GM21786 (cell line): ENCODE data around the gene SRGAP1.

Experiments used
- ATAC-seq: cut with Tn5 transposase; IDR thresholded peaks from one replicate; pipeline ENCODE4 v1.9.1; 2021; ENCODE audit not compliant: unreplicated experiment

SRGAP1 gene

GRCh38 chr12:64077922-64078321, 233.4 kb downstream of the SRGAP1 start:
- no peak for ATAC-seq

GRCh38 chr12:64080319-64081007, 236.0 kb downstream of the SRGAP1 start:
- ATAC-seq: no peak

- no peak for ATAC-seq
Observed at GRCh38 chr12:64081008-64081404, 236.5 kb downstream of the SRGAP1 start.

GRCh38 chr12:64082116-64082515, 237.6 kb downstream of the SRGAP1 start:
- ATAC-seq: no peak

DNA sequence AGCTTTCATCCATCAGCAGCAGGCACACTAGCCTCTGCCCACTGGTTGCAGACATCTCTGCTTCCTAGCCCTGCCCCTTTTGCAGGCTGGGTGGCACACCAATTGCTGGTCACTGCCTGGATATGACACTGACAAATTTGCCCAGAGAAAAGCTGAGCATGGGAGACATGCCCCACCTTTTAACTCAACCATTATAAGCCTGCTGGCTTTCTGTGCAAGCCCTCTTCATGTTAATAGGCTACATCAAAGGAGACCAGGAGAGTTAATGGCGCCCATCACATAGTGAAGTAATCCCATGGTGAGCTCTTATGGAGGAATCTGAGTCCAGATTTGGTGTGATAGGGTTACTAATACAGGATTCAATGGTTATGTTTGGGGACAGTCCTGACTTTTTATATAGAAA, 238.4 kb downstream of the SRGAP1 start:
- ATAC-seq: no peak

DNA sequence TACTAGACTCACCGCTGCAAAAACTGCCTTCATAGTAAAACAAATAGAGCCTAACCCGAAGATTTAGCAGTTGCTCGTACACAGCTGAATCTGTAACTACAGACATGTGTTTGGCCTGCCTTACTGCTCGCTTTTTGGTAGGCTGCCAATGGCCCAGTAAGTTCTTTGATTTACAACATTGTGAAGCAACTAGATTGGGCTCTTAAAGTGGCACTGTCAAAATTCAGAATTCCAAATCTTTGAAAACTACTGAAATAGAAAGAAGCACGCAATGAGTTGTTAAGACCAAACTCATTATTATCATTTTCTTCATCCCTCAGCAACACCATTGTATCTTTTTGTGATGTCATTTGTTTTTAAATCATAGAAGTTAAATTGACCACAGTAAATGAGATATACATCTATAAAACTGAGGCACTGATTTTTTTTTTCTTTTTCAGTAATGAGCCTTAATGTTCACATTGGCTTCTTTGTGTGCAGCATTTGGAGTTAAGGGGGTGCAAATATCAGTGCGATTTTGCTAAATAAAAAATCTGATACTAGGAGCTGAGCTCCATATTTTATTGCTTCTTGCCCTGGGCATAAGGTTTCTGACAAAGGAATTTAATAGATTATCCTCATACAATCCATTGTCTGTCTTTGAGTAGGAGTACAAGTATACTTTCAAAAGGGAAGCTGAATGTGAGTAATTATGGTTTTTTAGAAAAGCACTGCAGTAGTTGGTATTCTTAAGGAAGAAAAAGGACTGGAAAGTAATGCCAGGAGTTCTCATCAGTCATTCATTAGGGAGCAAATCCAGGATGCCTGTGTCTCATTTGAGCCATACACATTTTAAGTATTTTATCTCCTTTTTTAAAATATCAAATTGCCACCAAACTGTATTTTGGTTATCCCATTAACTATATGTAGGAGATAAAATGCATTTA, 239.0 kb downstream of the SRGAP1 start:
- no peak for ATAC-seq

DNA sequence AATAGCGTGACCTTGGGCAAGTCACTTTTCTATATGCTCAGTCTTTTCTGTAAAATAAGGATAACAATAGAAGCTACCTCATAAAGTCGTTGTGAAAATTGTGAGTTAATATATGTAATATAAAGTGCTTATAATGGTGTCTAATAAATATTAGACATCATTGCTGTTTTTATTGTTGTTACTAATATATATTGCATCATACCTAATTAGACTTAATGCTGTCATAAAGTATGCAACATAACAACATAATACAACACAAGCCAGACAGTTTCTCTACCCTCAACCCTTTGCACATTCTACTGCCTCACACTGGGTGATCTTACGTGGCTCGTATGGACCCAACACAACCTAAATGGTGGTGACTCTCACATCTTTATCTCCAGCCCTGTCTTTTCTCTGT, 240.7 kb downstream of the SRGAP1 start:
- ATAC-seq: no peak

DNA sequence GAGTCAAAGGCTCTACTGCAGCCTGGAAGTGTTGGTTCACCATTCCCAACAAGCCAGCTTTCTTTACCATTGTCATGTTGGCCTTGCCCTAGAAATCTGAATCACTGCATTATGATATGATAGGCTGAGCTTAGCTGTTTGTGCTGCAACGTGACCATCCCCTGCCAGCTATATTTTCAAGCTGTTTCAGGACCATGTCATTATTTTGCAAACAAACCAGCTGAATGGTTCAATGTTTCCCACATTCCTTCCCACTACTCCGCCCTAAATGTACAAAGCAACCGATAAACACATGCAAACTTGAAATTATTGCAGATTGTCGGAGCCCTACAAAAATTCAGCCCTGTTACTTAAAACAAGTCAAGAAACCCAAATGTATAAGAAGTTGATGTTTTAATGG, 241.5 kb downstream of the SRGAP1 start:
- no peak for ATAC-seq

- ATAC-seq: no peak
Observed at GRCh38 chr12:64086946-64087345, 242.4 kb downstream of the SRGAP1 start.

GRCh38 chr12:64087761-64088160, 243.3 kb downstream of the SRGAP1 start:
- no peak for ATAC-seq

GRCh38 chr12:64088431-64089349, 244.2 kb downstream of the SRGAP1 start:
- ATAC-seq: no peak

DNA sequence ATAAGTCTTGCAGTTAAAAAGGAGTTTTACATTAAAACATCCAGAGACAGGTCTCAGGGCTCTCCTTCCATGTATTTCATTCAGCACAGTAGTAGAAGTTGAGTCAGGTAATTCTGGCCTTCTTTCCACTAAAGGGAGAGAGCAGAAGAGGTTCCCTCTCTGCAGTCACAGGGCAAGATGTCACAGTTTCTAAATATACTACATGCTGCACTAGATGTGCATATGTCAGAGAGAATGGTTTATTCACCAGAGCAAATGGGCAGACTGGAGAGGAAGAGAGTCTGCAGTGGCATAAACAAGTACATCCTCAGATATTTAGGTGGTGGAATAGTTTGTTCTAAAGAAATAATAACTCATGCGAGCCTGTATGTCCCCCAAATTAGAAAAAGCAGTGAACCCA, 245.5 kb downstream of the SRGAP1 start:
- ATAC-seq: no peak

DNA sequence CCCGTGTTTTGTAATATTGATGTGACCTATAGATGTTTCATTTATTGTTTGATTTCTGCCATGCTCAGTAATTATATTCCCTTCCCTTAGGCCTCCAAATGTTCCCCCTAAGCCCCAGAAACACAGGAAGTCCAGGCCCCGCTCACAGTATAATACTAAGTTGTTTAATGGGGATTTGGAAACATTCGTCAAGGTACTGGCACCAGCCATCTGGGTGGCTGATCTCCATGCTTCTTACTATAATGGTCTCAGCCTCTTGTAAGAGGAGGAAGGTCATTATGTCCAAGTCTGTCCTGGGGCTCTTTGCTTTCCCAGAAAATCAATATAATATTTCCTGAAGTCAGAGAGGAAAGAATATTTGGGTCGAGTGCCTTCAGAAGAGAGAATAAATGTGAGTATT, 246.7 kb downstream of the SRGAP1 start:
- no peak for ATAC-seq

DNA sequence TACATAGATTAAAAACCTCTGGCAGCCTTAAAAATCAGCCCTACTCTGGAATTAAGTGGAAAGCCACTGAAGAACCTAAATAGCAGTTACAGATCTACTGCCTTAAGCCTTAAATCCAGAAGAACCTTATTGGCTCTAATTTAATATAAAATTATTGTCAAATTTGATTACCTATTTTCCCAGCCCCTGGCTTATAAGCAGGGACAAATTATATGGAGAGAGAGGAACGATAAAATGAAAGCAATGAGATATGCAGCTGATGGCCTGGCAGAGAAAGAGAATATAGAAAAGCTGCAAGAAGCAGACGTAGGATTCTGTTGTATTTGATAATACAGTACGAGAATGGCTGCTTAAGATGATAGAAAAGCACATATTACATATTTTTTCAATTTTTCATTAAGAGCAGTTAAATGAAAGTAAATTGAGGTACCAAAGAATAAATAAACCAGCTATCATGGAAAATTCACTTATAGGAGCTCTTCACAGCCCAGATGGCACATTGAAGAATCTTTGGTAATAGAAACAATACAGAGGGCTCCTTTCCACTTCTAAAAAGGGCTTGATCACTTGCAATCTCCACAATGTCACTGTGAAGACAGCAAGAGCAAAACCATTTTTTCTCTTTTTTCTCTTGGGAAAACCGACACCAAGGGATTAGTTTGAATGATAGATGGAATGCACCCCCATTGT, 248.2 kb downstream of the SRGAP1 start:
- ATAC-seq: no peak

DNA sequence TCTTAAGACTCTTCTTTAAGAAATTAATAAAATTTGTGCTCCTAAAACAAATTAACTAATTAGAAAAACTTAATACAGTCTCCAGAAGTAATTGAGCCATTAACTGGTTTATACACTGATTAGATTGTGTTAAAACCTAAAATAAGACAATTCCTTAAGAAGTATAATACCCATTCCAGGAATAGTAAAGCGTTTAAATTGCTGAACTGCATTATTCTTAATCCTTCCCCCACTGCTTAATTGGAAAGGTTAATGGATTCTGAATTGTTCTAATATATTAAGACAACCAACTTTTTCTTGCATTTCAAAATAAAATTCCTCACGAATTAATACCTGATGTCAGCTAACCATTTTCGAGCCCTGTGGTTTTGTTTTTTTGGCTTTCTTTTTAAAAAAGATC, 249.2 kb downstream of the SRGAP1 start:
- no peak for ATAC-seq

- ATAC-seq: no peak
Observed at GRCh38 chr12:64097366-64098105, 253.0 kb downstream of the SRGAP1 start.

- ATAC-seq: no peak
Observed at GRCh38 chr12:64098709-64099354, 254.3 kb downstream of the SRGAP1 start.

- ATAC-seq: no peak
Observed at GRCh38 chr12:64099397-64099796, 254.9 kb downstream of the SRGAP1 start.

DNA sequence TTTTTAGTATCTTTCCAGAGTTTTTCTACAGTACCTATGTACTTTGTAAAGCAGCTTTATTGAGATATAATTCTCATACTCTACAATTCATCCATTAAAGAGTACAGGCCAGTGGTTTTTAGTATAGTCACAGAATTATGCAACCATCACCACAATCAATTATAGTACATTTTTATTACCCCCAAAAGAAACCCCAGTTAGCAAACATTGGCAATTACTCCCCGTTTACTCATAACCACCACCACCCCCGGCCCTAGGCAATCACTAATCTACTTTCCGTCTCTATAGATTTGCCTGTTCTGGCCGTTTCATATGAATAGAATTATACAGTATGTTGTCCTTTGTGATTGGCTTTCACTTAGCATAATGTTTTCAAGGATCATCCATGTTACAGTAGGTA, 257.8 kb downstream of the SRGAP1 start:
- ATAC-seq: no peak
